ENCODE results near the gene DCTN4. TPM values are rescaled to one million over a fixed set of nuclear protein-coding genes. Genes with fewer than 3 reads are reported as not detected.

Gene DCTN4
- total RNA-seq, 1 experiment from 2014 or later: 67.6 TPM

DNA sequence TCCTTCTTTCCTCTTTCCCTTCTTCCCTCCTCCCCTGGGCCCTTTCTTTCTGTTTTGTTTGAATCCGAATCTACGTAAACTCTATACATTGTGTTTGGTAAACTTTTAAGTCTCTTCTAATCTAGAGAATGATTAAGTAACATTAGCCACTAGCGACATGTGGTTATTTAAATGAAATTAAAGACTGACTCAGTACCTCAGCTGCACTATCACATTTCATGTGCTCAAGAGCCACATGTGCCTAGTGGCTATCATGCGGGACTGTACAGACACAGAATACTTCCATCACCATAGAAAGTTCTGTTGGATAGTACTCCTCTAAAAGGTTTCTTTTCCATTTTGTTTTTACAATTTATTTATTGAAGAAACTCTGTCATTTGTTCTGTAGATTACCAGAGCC lies 29.0 kb downstream of the DCTN4 start:
- Histone ChIP-seq H3K27me3 (replicated peaks; ENCODE audit: insufficient read depth, low read depth, low read length, poor library complexity) (no peaks in the 10 kb centered on the region), H3K36me3 (ENCODE audit: insufficient read depth, low read length, poor library complexity, severe bottlenecking) (peaks cover 73% of the 10 kb centered on the region), H3K9me3 (ENCODE audit: low read depth, low read length, poor library complexity, severe bottlenecking) (no peaks in the 10 kb centered on the region), H3K4me1 (ENCODE audit: insufficient read depth, low read length, poor library complexity, severe bottlenecking) (no peaks in the 10 kb centered on the region), H3K4me3 (ENCODE audit: low read depth, low read length, poor library complexity, severe bottlenecking) (no peak overlapping the region), H3K27ac (ENCODE audit: low read depth, low read length, poor library complexity, severe bottlenecking) (no peak overlapping the region)
- ChIA-PET CTCF (no interaction called here), POLR2A (ENCODE audit: low non-redundant PET) (no interaction called here)
- BruUV-seq (replicated peaks): no TSS peak
- intact Hi-C loops (cut with micrococcal nuclease; ENCODE audit: unreplicated experiment): no loop called here
- no peak for TF ChIP-seq EZH2 (IDR thresholded peaks at IDR 0.05; ENCODE audit: borderline replicate concordance, low read depth, low read length, poor library complexity, severe bottlenecking)
- TF ChIP-seq, protein P1, sequence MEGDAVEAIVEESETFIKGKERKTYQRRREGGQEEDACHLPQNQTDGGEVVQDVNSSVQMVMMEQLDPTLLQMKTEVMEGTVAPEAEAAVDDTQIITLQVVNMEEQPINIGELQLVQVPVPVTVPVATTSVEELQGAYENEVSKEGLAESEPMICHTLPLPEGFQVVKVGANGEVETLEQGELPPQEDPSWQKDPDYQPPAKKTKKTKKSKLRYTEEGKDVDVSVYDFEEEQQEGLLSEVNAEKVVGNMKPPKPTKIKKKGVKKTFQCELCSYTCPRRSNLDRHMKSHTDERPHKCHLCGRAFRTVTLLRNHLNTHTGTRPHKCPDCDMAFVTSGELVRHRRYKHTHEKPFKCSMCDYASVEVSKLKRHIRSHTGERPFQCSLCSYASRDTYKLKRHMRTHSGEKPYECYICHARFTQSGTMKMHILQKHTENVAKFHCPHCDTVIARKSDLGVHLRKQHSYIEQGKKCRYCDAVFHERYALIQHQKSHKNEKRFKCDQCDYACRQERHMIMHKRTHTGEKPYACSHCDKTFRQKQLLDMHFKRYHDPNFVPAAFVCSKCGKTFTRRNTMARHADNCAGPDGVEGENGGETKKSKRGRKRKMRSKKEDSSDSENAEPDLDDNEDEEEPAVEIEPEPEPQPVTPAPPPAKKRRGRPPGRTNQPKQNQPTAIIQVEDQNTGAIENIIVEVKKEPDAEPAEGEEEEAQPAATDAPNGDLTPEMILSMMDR (conservative IDR thresholded peaks at IDR 0.05; ENCODE audit: low read depth, low read length): no peak
- no peak for DNase-seq (ENCODE audit: low spot score)

DNA sequence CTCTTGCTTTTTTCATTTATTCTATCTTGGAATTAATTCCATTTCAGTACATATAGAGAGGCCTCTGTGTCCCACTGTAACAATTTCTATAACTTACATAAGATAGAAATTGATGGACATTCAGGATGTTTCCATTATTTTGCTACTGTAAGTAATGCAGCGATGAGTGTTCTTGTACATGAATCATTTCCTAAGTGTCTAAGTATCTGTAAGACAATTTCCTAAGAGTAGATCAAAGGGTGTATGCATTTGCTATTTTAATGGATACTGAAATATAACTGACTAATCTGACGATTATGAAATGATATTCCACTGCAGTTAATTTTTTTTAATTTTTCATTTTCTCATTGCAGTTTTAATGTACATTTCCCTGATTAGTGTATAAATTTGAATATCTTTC lies 35.0 kb downstream of the DCTN4 start:
- no peak overlapping the region for H3K4me3 ChIP-seq (ENCODE audit: low read depth, low read length, poor library complexity, severe bottlenecking)
- H3K9me3 ChIP-seq (ENCODE audit: low read depth, low read length, poor library complexity, severe bottlenecking): no peaks in the 10 kb centered on the region
- no peaks in the 10 kb centered on the region for H3K27me3 ChIP-seq (replicated peaks; ENCODE audit: insufficient read depth, low read depth, low read length, poor library complexity)
- peaks cover 89% of the 10 kb centered on the region for H3K36me3 ChIP-seq (ENCODE audit: insufficient read depth, low read length, poor library complexity, severe bottlenecking)
- no peaks in the 10 kb centered on the region for H3K4me1 ChIP-seq (ENCODE audit: insufficient read depth, low read length, poor library complexity, severe bottlenecking)
- intact Hi-C loops (cut with micrococcal nuclease; ENCODE audit: unreplicated experiment): no loop called here
- no peak for TF ChIP-seq EZH2 (IDR thresholded peaks at IDR 0.05; ENCODE audit: borderline replicate concordance, low read depth, low read length, poor library complexity, severe bottlenecking)
- H3K27ac ChIP-seq (ENCODE audit: low read depth, low read length, poor library complexity, severe bottlenecking): no peak overlapping the region
- CTCF ChIA-PET: no interaction called here
- BruUV-seq (replicated peaks): no TSS peak
- POLR2A ChIA-PET (ENCODE audit: low non-redundant PET): no interaction called here
- DNase-seq (ENCODE audit: low spot score): no peak

DNA sequence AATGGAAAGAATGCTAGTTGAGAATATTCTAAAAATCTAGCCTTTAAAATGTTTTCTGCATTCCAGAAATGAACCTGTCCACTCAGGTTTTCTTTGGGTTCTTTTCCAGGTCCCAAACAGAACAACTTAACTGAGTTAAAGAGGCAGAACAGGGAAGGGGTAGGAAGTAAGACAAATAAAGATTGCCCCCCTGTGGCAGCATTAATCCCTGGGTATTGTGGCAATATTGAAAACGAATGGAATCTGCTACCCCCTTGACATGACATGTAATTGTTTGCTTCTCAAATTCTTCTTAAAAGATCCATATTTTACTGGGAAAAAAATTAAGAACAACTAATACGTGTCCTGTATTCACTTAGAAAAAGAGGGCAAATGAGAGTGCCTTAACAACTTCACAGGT lies 48.7 kb downstream of the DCTN4 start:
- Histone ChIP-seq H3K36me3 (ENCODE audit: insufficient read depth, low read length, poor library complexity, severe bottlenecking) (peaks cover 46% of the 10 kb centered on the region), H3K4me1 (ENCODE audit: insufficient read depth, low read length, poor library complexity, severe bottlenecking) (no peaks in the 10 kb centered on the region), H3K27me3 (replicated peaks; ENCODE audit: insufficient read depth, low read depth, low read length, poor library complexity) (no peaks in the 10 kb centered on the region), H3K27ac (ENCODE audit: low read depth, low read length, poor library complexity, severe bottlenecking) (no peak overlapping the region), H3K9me3 (ENCODE audit: low read depth, low read length, poor library complexity, severe bottlenecking) (no peaks in the 10 kb centered on the region), H3K4me3 (ENCODE audit: low read depth, low read length, poor library complexity, severe bottlenecking) (no peak overlapping the region)
- ChIA-PET POLR2A (ENCODE audit: low non-redundant PET) (no interaction called here), CTCF (no interaction called here)
- BruUV-seq (replicated peaks): no TSS peak
- DNase-seq (ENCODE audit: low spot score): peak; percentile 18
- TF ChIP-seq EZH2 (IDR thresholded peaks at IDR 0.05; ENCODE audit: borderline replicate concordance, low read depth, low read length, poor library complexity, severe bottlenecking): no peak
- TF ChIP-seq, protein P1 (conservative IDR thresholded peaks at IDR 0.05; ENCODE audit: low read depth, low read length): peak; percentile 33; the same call in 1 of the 2 replicates
- intact Hi-C loops (cut with micrococcal nuclease; ENCODE audit: unreplicated experiment): no loop called here

DNA sequence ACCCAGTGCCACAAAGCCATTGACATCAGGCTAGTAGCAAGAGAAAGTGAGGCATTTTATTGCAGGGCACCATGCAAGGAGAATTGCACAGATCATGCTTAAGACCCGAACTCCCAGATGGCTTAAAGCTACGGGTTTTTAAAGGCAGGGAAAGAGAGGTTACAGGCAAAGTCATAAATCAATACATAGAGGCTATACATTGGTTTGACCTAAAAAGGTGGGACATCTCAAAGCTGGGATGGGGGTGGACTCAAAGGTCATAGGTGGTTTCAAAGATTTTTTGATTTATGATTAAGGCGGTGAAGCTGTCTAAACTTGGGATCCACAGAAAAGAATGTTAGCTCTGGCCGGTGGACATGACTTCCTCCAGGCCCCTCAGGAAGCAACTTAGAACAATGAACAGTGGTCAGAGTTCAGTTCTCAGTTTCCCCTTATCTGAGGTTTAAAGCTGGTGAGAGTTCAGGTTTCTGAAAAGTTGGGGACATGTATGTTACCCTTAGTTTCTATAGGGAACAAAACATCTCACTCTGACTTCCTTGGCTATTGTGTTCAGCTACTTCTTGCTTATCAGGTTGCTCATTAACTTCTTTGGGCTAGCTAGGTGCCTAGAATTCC lies 51.9 kb downstream of the DCTN4 start:
- intact Hi-C loops (cut with micrococcal nuclease; ENCODE audit: unreplicated experiment): loop anchor here (10.0 kb wide), 1 partner anchor 252 kb away; no protein-coding TSS in a partner anchor
- POLR2A ChIA-PET (ENCODE audit: low non-redundant PET): no interaction called here

More for the DNA sequence above, 51.9 kb downstream of the DCTN4 start:
- no TSS peak for BruUV-seq (replicated peaks)
- Histone ChIP-seq H3K27ac (ENCODE audit: low read depth, low read length, poor library complexity, severe bottlenecking) (no peak overlapping the region), H3K36me3 (ENCODE audit: insufficient read depth, low read length, poor library complexity, severe bottlenecking) (peaks cover 27% of the 10 kb centered on the region), H3K4me1 (ENCODE audit: insufficient read depth, low read length, poor library complexity, severe bottlenecking) (no peaks in the 10 kb centered on the region), H3K27me3 (replicated peaks; ENCODE audit: insufficient read depth, low read depth, low read length, poor library complexity) (no peaks in the 10 kb centered on the region), H3K9me3 (ENCODE audit: low read depth, low read length, poor library complexity, severe bottlenecking) (no peaks in the 10 kb centered on the region), H3K4me3 (ENCODE audit: low read depth, low read length, poor library complexity, severe bottlenecking) (no peak overlapping the region)
- TF ChIP-seq EZH2 (IDR thresholded peaks at IDR 0.05; ENCODE audit: borderline replicate concordance, low read depth, low read length, poor library complexity, severe bottlenecking): no peak
- TF ChIP-seq, protein P1 (conservative IDR thresholded peaks at IDR 0.05; ENCODE audit: low read depth, low read length): no peak
- DNase-seq (ENCODE audit: low spot score): no peak
- CTCF ChIA-PET: no interaction called here

Measured in A673 (cell line).